D721Med (cell line): ENCODE results near the gene HOTAIR.
A peak's percentile ranks its signal among the peaks of the same experiment; 100 is the strongest.

Source experiments
- DNase-seq: peaks from one replicate; pipeline ENCODE4 v3.0.0; 2011; ENCODE audit warnings: low spot score; ENCODE audit not compliant: insufficient read length
- FAIRE-seq: peaks from 2 replicates; lab custom pipeline; 2011; peaks lifted over from hg19 to GRCh38; lab: Jason Lieb, UNC
- TF ChIP-seq, protein P1 (sequence below): IDR thresholded peaks from 2 replicates; pipeline ENCODE4 v1.5.1; 2012; ENCODE audit warnings: mild to moderate bottlenecking, control low read depth; ENCODE audit not compliant: insufficient read depth; ENCODE audit errors: missing control alignments

The HOTAIR gene

DNA sequence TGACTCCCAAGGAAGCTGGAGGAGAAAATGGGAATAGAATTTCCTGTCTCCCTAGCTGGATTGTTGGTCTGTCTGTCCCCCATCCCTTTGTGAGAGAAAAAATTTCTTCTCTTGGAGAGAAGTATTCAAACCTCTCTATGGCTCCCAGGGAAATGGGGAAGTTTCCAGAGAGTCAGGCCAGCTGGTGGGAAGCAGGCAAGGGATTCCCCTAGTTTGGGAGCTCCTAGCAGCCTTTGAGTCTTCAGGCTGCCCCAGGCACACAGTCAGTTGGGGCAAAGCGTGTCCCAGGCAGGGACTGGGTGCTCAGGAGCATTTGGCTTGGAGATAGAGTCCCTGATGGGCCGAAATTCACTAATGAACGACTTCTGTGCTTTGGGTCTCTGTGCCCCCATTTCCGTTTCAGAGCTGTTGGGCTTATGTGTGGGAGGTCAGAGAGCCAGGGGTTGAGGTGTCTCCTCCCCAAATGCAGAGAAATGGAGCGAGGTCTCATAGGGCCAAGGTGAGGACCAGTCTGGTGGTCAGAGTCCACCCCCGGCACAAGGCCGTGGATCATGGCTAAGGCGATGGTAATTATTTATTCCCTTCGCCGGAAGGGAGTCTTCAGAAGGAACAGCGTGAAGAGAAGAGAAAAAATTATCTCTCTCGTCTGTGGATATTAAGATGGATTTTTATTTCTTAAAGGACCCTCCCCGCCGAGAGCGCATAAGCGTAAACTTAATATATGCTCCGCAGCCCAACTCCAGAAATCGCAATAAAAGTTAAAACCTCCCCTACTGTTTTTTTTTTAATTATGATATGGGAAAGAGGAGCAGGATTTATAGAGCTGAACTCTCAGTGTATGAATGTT, 18.6 kb upstream of the HOTAIR start:
- TF ChIP-seq, protein P1, sequence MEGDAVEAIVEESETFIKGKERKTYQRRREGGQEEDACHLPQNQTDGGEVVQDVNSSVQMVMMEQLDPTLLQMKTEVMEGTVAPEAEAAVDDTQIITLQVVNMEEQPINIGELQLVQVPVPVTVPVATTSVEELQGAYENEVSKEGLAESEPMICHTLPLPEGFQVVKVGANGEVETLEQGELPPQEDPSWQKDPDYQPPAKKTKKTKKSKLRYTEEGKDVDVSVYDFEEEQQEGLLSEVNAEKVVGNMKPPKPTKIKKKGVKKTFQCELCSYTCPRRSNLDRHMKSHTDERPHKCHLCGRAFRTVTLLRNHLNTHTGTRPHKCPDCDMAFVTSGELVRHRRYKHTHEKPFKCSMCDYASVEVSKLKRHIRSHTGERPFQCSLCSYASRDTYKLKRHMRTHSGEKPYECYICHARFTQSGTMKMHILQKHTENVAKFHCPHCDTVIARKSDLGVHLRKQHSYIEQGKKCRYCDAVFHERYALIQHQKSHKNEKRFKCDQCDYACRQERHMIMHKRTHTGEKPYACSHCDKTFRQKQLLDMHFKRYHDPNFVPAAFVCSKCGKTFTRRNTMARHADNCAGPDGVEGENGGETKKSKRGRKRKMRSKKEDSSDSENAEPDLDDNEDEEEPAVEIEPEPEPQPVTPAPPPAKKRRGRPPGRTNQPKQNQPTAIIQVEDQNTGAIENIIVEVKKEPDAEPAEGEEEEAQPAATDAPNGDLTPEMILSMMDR = no peak
- no peak for DNase-seq
- no peak for FAIRE-seq

DNA sequence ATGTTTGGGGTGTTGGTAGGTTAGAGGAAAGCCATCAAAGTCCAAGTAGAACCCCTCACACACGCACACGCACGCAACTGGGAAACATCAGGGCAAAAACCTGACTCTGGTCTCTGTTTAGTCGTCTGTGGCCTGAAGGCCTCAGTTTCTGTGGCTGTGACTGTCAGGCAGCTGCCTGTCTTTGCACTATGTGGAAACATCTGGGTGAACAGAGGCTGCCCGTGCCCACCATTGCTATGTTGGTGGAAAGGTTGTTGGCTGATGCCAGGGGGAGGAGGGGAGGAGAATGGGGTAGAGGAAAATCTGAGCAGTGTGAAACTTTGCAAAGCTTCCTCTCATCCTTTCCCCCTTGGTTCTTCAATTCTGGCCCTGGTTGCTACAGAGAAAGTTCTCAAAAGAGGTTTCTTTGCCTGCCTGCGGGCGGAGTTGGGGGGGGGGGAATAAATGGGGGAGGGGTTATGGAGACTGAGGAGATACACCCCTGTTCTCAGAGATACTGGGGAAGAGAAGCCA, 17.7 kb upstream of the HOTAIR start:
- TF ChIP-seq, protein P1 = no peak
- DNase-seq (no peak), FAIRE-seq (no peak)

DNA sequence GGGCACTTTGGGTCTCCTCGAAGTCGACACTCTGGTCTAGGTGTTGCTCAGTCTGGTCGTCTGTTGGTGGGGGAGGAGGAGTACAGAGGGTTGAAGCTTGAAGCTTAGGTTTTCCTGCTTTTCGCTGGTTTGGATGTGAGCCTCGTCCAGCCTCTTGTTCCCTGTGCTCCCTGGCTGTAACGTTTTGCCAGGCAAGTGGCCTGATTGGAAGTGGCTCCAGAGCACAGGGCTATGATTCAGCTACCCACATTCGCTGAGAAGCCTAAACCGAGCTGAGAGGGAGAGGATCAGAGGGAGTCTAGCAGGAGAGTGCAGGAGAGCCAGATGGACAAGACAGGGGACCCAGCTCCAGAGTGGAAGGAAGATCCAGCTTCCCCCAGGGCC, 16.3 kb upstream of the HOTAIR start:
- FAIRE-seq (no peak), DNase-seq (no peak)

DNA sequence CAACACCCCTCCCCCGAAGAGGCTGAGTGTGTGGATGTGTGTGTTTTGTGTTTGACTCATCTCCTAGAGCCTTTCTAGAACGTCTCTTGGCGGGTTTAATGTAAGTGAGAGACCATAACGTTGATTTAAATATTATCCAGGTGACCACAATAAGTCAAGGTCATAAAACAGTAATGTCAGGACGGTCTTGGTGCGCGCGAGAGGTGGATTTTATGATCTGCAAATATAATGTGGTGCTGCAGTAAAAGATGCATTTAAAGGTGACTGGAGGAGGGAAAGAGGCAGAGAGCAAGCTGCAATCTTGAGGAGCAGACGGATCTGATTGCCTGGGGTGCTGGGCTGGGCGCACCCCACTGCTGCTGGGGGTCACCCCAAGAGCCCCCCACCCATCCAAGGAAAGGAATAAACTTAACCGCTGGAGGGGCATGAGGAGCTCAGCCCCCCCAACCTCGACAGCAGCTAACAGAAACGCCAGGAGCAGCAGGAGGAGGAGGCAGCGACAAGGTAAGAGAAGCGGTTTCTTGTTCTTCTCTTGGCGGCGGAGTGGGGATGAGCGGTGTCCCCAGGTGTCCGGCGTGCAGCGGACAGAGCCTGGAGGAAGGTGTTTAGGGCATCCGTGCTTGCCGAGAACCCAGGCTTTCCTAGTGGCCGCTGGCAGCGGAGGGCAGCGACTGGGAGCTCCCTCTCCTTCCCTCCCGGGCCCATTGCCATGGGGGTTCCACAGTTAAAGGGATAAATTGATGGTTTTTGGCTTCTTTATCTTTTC, 15.7 kb upstream of the HOTAIR start:
- FAIRE-seq = no peak
- DNase-seq = no peak
- TF ChIP-seq, protein P1 = no peak

More for the DNA sequence above, 16.3 kb upstream of the HOTAIR start:
- TF ChIP-seq, protein P1 = no peak

DNA sequence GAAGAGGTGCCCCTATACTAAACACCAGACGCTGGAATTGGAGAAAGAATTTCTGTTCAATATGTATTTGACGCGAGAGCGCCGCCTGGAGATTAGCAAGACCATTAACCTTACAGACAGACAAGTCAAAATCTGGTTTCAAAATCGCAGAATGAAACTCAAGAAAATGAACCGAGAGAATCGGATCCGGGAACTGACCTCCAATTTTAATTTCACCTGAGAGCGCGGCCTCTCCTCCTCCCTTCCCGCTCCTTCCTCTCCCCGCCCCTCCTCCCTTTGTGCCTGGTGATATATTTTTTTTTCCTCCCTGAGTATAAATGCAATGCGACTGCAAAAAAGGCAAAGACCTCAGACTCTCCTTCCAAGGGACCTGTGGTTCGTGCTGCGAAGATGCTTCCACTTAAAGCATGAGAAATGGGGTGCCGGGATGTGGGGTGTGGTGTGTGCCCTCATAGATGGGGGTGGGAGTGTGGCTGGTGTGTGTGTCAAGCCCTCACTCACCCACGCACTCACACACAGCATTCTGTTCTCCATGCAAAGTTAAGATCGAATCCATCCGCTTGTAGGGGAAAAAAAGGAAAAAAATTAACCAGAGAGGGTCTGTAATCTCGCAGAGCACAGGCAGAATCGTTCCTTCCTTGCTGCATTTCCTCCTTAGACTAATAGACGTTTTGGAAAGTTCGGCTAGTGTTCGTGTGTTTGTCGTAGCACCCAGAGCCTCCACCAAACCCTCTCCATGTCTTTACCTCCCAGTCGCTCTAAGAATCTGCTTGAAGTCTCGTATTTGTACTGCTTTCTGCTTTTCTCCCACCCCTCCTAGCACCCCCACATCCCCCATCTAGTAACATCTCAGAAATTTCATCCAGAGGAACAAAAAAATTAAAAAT, 14.7 kb upstream of the HOTAIR start:
- FAIRE-seq = no peak
- TF ChIP-seq, protein P1 = peak; percentile 61
- DNase-seq = no peak

DNA sequence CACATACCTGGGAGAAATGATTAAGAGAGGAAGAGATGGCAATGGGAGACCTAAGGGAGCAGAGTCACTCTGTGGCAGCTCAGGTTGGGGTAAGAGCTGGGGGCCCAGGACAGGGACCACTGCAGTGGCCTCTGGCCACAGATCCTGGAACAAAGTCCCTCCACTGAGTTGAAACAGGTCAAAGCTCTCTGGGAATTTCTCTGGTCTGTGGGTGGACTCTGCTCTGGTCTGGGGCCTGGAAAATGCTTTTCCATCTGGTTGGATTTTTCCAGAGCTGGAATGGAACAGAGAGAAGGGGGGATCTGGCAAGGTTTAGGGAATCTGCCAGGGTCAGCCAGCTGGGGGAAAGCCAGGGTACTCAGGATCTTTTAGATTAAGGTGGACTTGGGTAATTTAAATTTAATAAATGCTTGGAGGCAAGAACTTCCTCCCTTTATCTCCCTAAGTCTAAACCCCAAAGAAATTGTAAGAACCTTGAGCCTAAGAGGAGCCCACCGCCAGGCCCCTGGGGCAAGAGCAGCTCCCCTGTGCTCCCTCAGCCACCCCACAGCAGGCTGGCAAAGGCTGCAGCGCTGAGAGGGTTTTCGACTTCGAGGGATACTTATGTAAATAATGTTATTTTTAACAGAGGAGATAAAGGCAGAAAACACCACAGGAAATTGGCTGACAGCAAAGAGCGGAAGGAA, 13.9 kb upstream of the HOTAIR start:
- no peak for FAIRE-seq
- DNase-seq = no peak
- TF ChIP-seq, protein P1 = no peak
